ENCODE measurements around the gene IRX4.

- no peak for TF ChIP-seq FOXM1 (IDR thresholded peaks at IDR 0.05; ENCODE audit: borderline replicate concordance)
- no peak for TF ChIP-seq ZNF384 (IDR thresholded peaks at IDR 0.05)
- no peak for TF ChIP-seq FOXK2 (IDR thresholded peaks at IDR 0.05)
- TF ChIP-seq BHLHE40 (IDR thresholded peaks at IDR 0.05; ENCODE audit: borderline replicate concordance), result no peak
- TF ChIP-seq ELF4 (IDR thresholded peaks at IDR 0.05), result no peak
- no peak for TF ChIP-seq TARDBP (IDR thresholded peaks at IDR 0.05)
- TF ChIP-seq SUZ12 (IDR thresholded peaks at IDR 0.05), result no peak
- no peak for TF ChIP-seq SP1 (IDR thresholded peaks at IDR 0.05)
- TF ChIP-seq PKNOX1 (IDR thresholded peaks at IDR 0.05), result no peak
- no peak for TF ChIP-seq HDGF (IDR thresholded peaks at IDR 0.05; ENCODE audit: borderline replicate concordance)
- no peak for TF ChIP-seq ARNT (IDR thresholded peaks at IDR 0.05)
- TF ChIP-seq LEF1 (IDR thresholded peaks at IDR 0.05; ENCODE audit: borderline replicate concordance), result no peak
- TF ChIP-seq FOXA1 (IDR thresholded peaks at IDR 0.05), result no peak
Measured at GRCh38 chr5:1827886-1828397, 54.8 kb downstream of the IRX4 start.
